HG03159 (cell line): ENCODE results near the gene NEK6.

Experiments
- ATAC-seq: cut with Tn5 transposase; IDR thresholded peaks from one replicate; pipeline ENCODE4 v1.9.1; 2021; ENCODE audit warnings: mild to moderate bottlenecking, moderate library complexity; ENCODE audit not compliant: unreplicated experiment

The NEK6 gene

GRCh38 chr9:124351672-124352468 is 94.1 kb downstream of the NEK6 start:
- no peak for ATAC-seq

GRCh38 chr9:124352616-124353015 is 94.9 kb downstream of the NEK6 start:
- no peak for ATAC-seq

- no peak for ATAC-seq
These were observed 95.5 kb downstream of the NEK6 start for GRCh38 chr9:124353166-124353768.

- no peak for ATAC-seq
These were observed 96.1 kb downstream of the NEK6 start for GRCh38 chr9:124353811-124354274.

- no peak for ATAC-seq
These were observed 96.7 kb downstream of the NEK6 start for GRCh38 chr9:124354346-124355038.

- no peak for ATAC-seq
These were observed 97.5 kb downstream of the NEK6 start for GRCh38 chr9:124355039-124355940.

GRCh38 chr9:124355941-124356744 is 98.4 kb downstream of the NEK6 start:
- no peak for ATAC-seq

GRCh38 chr9:124356745-124357390 is 99.1 kb downstream of the NEK6 start:
- ATAC-seq, result no peak

- no peak for ATAC-seq
These were observed 100.1 kb downstream of the NEK6 start for GRCh38 chr9:124357721-124358361.

- no peak for ATAC-seq
These were observed 100.9 kb downstream of the NEK6 start for GRCh38 chr9:124358631-124359030.

GRCh38 chr9:124359426-124359825 is 101.7 kb downstream of the NEK6 start:
- no peak for ATAC-seq

- ATAC-seq, result no peak
These were observed 102.3 kb downstream of the NEK6 start for GRCh38 chr9:124359855-124360678.

GRCh38 chr9:124361128-124361527 is 103.4 kb downstream of the NEK6 start:
- no peak for ATAC-seq

- no peak for ATAC-seq
These were observed 105.8 kb downstream of the NEK6 start for GRCh38 chr9:124363326-124364096.

- no peak for ATAC-seq
These were observed 106.4 kb downstream of the NEK6 start for GRCh38 chr9:124364141-124364540.

- no peak for ATAC-seq
These were observed 107.3 kb downstream of the NEK6 start for GRCh38 chr9:124365036-124365435.

GRCh38 chr9:124366476-124367220 is 108.9 kb downstream of the NEK6 start:
- ATAC-seq, result no peak
